PC-3 (cell line): ENCODE data around the gene DNAH3. TPM values are rescaled to one million over a fixed set of nuclear protein-coding genes. Genes with fewer than 3 reads are reported as not detected.
A peak's percentile ranks its signal among the peaks of the same experiment; 100 is the strongest.

Source experiments
- ATAC-seq: fragments of 200-7000 bp; cut with Tn5 transposase; 2 replicates; pipeline ENCODE4 v1.9.1; 2020; ENCODE audit warnings: mild to moderate bottlenecking, moderate library complexity
- BruUV-seq: library from RNA; stranded (reverse); fragments of 400-500 nt; replicated peaks from 2 replicates; lab custom pipeline; 2021; lab: Mats Ljungman, UMichigan
- CTCF ChIA-PET: fragments of 300-600 bp; sonication (Branson Sonifier 250); formaldehyde crosslinking; loops from one replicate; lab custom pipeline; 2022; ENCODE audit warnings: antibody characterized with exemption; lab: Charles Lee
- POLR2A ChIA-PET: fragments of 300-600 bp; sonication (Branson Sonifier 250); formaldehyde crosslinking; loops from one replicate; lab custom pipeline; 2022; ENCODE audit warnings: antibody characterized with exemption; ENCODE audit not compliant: unreplicated experiment; lab: Charles Lee
- DNase-seq: peaks from one replicate; pipeline ENCODE4 v3.0.0-alpha.2; 2015
- H2AFZ ChIP-seq: fragments of 300-600 bp; sonication (generic); 2 replicates; pipeline ENCODE4 v1.6.0; 2016; ENCODE audit warnings: antibody characterized with exemption, low read length
- H3F3A ChIP-seq: fragments of 300-600 bp; sonication (generic); one replicate; pipeline ENCODE4 v1.6.0; 2017; ENCODE audit warnings: antibody characterized with exemption, low read length, control low read depth, mild to moderate bottlenecking; ENCODE audit not compliant: unreplicated experiment
- H3K27ac ChIP-seq: fragments of 300-600 bp; sonication (generic); 2 replicates; pipeline ENCODE4 v1.5.1; 2016; ENCODE audit warnings: mild to moderate bottlenecking, low read length
- H3K27me3 ChIP-seq: fragments of 300-600 bp; sonication (generic); 2 replicates; pipeline ENCODE4 v1.6.1; 2016; ENCODE audit warnings: low read length, mixed read lengths
- H3K36me3 ChIP-seq: fragments of 300-600 bp; sonication (generic); 2 replicates; pipeline ENCODE4 v1.6.1; 2016; ENCODE audit warnings: low read depth, mixed run types, low read length, mixed read lengths
- H3K4me1 ChIP-seq: fragments of 300-600 bp; sonication (generic); 2 replicates; pipeline ENCODE4 v1.5.1; 2016; ENCODE audit warnings: low read length; ENCODE audit not compliant: insufficient read depth
- H3K4me2 ChIP-seq: fragments of 300-600 bp; sonication (generic); 2 replicates; pipeline ENCODE4 v1.6.0; 2016; ENCODE audit warnings: low read length
- H3K4me3 ChIP-seq: fragments of 300-600 bp; sonication (generic); 2 replicates; pipeline ENCODE4 v1.5.1; 2016; ENCODE audit warnings: mild to moderate bottlenecking, low read length, mixed read lengths
- H3K79me2 ChIP-seq: fragments of 300-600 bp; sonication (generic); 2 replicates; pipeline ENCODE4 v1.6.1; 2017; ENCODE audit warnings: low read length, mixed read lengths
- H3K9ac ChIP-seq: fragments of 300-600 bp; sonication (generic); 2 replicates; pipeline ENCODE4 v1.6.0; 2016; ENCODE audit warnings: mild to moderate bottlenecking, low read length
- H3K9me2 ChIP-seq: fragments of 300-600 bp; sonication (generic); replicated peaks from 2 replicates; pipeline ENCODE4 v1.6.1; 2016; ENCODE audit warnings: mixed run types, low read length, mixed read lengths
- H3K9me3 ChIP-seq: fragments of 300-600 bp; sonication (generic); 2 replicates; pipeline ENCODE4 v1.6.1; 2016; ENCODE audit warnings: low read length, mixed read lengths
- H4K20me1 ChIP-seq: fragments of 300-600 bp; sonication (generic); 2 replicates; pipeline ENCODE4 v1.6.1; 2016; ENCODE audit warnings: low read length, mixed read lengths
- CTCF ChIP-seq: fragments of 300-600 bp; sonication (generic); conservative IDR thresholded peaks from 2 replicates; pipeline ENCODE4 v1.5.1; 2017; ENCODE audit warnings: antibody characterized with exemption, low read depth, mild to moderate bottlenecking, low read length
- EZH2 ChIP-seq: fragments of 300-600 bp; sonication (generic); IDR thresholded peaks from one replicate; pipeline ENCODE4 v1.6.1; 2017; ENCODE audit warnings: antibody characterized with exemption, mild to moderate bottlenecking, low read length; ENCODE audit not compliant: unreplicated experiment
- EZH2phosphoT487 ChIP-seq: fragments of 300-600 bp; sonication (generic); IDR thresholded peaks from 2 replicates; pipeline ENCODE4 v1.6.1; 2018; ENCODE audit warnings: mild to moderate bottlenecking, antibody characterized with exemption, low read length, borderline replicate concordance
- intact Hi-C: fragments of 100-400 bp; cut with micrococcal nuclease; formaldehyde crosslinking; loops from 2 replicates; pipeline ENCODE4 v1.9.0; 2023
- total RNA-seq: library from RNA; depleted of rRNA; stranded (reverse); fragments of >200 nt; gene quantifications from 2 replicates; pipeline ENCODE4 v1.2.3, GENCODE V29; 2014

DNAH3 gene
- total RNA-seq, 1 experiment from 2014 or later = 0.11 TPM

DNA sequence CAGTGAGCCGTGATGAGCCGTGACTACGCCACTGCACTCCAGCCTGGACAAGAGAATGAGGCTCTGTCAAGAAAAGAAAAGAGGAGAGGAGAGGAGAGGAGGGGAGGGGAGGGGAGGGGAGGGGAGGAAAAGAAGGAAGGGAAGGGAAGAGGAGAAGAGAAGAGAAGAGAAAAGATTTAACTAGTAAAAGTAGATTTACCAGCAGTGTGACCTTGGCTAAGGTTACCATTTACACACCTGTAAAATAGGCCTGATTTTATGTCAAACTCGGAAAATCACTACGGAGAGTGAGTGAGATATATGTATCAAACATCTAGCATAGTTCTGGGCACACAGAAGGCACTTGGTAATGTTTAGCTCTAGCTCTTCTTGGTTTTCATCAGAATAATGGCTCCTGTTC, 140.8 kb downstream of the DNAH3 start:
- no peak for DNase-seq
- Histone ChIP-seq H3K27ac (no peak overlapping the region), H4K20me1 (no peaks in the 10 kb centered on the region), H3F3A (no peaks in the 10 kb centered on the region), H3K4me3 (no peak overlapping the region), H3K4me2 (no peak overlapping the region), H3K9me3 (no peaks in the 10 kb centered on the region), H2AFZ (no peak overlapping the region), H3K27me3 (no peaks in the 10 kb centered on the region), H3K36me3 (no peaks in the 10 kb centered on the region), H3K4me1 (no peaks in the 10 kb centered on the region), H3K79me2 (no peaks in the 10 kb centered on the region), H3K9me2 (no peaks in the 10 kb centered on the region), H3K9ac (no peak overlapping the region)
- ATAC-seq = no peak
- POLR2A ChIA-PET = no interaction called here
- intact Hi-C loops = no loop called here
- BruUV-seq = no TSS peak
- TF ChIP-seq EZH2 (no peak), CTCF (no peak), EZH2phosphoT487 (no peak)
- CTCF ChIA-PET = no interaction called here

DNA sequence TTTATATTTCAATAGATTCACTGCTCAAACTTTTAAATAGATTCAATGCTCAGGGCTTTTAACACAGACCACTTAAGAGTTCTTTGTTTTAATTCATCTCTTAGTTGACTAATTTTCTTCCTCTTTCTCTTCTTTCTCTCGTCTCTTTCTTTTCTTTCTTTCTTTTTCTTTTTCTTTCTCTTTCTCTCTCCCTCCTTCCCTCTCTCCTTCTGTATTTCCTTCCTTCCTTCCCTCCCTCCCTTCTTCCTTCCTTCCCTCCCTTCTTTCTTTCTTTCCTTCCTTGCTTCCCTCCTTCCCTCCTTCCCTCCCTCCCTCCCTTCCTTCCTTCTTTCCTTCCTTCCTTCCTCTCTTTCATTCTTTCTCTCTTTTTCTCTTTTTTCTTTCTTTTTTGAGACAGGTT, 145.6 kb downstream of the DNAH3 start:
- CTCF ChIA-PET = no interaction called here
- Histone ChIP-seq H3K79me2 (no peaks in the 10 kb centered on the region), H3K4me3 (no peak overlapping the region), H3K4me1 (no peaks in the 10 kb centered on the region), H3K9me2 (no peaks in the 10 kb centered on the region), H3K36me3 (no peaks in the 10 kb centered on the region), H3F3A (no peaks in the 10 kb centered on the region), H3K27ac (no peak overlapping the region), H2AFZ (no peak overlapping the region), H4K20me1 (no peaks in the 10 kb centered on the region), H3K4me2 (no peak overlapping the region), H3K27me3 (no peaks in the 10 kb centered on the region), H3K9ac (no peak overlapping the region), H3K9me3 (no peaks in the 10 kb centered on the region)
- DNase-seq (no peak), ATAC-seq (no peak)
- no peak for TF ChIP-seq EZH2phosphoT487
- no peak for TF ChIP-seq EZH2
- no peak for TF ChIP-seq CTCF
- POLR2A ChIA-PET = no interaction called here
- no TSS peak for BruUV-seq
- intact Hi-C loops = no loop called here

DNA sequence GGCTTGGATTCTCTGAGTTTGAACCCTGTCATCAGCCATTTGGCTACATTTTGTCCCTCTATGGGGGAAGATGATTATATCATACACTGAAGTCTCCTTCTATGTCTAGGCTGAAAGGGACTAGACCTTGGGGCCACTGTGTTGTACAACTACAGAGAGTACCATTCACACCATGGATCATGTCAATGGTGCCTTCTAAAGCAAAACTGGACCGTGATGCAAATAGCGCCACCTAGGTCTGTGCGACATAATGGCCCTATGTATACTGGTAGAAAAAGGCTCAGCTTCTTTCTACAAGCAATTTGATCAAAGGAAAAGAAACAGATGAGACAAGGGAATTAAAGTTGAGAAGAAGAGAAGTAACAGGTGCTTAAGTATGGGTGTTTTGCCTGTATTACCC, 149.4 kb downstream of the DNAH3 start:
- POLR2A ChIA-PET = no interaction called here
- no peaks in the 10 kb centered on the region for H4K20me1 ChIP-seq
- no peak for ATAC-seq

More for the DNA sequence above, 149.4 kb downstream of the DNAH3 start:
- DNase-seq = peak; percentile 13
- no peaks in the 10 kb centered on the region for H3K4me1 ChIP-seq
- H3K79me2 ChIP-seq = no peaks in the 10 kb centered on the region
- no peak overlapping the region for H2AFZ ChIP-seq
- TF ChIP-seq EZH2phosphoT487 (no peak), EZH2 (no peak), CTCF (peak; percentile 52)
- CTCF ChIA-PET = no interaction called here
- H3K9me3 ChIP-seq = no peaks in the 10 kb centered on the region
- no TSS peak for BruUV-seq
- H3K27me3 ChIP-seq = no peaks in the 10 kb centered on the region
- intact Hi-C loops = no loop called here
- H3K9me2 ChIP-seq = no peaks in the 10 kb centered on the region
- H3K27ac ChIP-seq = no peak overlapping the region
- no peak overlapping the region for H3K9ac ChIP-seq
- H3F3A ChIP-seq = no peaks in the 10 kb centered on the region
- H3K4me2 ChIP-seq = no peak overlapping the region
- no peak overlapping the region for H3K4me3 ChIP-seq
- no peaks in the 10 kb centered on the region for H3K36me3 ChIP-seq
